ENCODE measurements around the gene RPL36AL. TPM values are rescaled to one million over a fixed set of nuclear protein-coding genes. Genes with fewer than 3 reads are reported as not detected.
"Not testable (repeated sequence)": the region's sequence is repeated elsewhere in the genome, so short reads cannot be mapped to it uniquely, and the experiment has no call there.

The RPL36AL gene
- total RNA-seq, 4 donors from 2014 or later, result 60.6 to 388 (median 166) TPM

GRCh38 chr14:49622022-49622607 is 1.7 kb upstream of the RPL36AL start:
- no peaks in the 10 kb centered on the region for H3K36me3 ChIP-seq
- H3K9me3 ChIP-seq, result no peaks in the 10 kb centered on the region
- no peaks in the 10 kb centered on the region for H3K27me3 ChIP-seq
- peak overlapping the region in 1 of 2 donors; percentile 86 for H3K27ac ChIP-seq
- H3K4me1 ChIP-seq, result peaks cover 11 to 17% of the 10 kb centered on the region in 2 donors
- no peak for DNase-seq
- H3K4me3 ChIP-seq, result peak overlapping the region; percentile 76 to 92
- no peak for TF ChIP-seq CTCF (IDR thresholded peaks at IDR 0.05)
- no peak for TF ChIP-seq POLR2A (IDR thresholded peaks at IDR 0.05)
- intact Hi-C loops (cut with DNase I; ENCODE audit: low total_unique reads), result no loop called here

GRCh38 chr14:49621114-49621881 is 872 bp upstream of the RPL36AL start:
- DNase-seq, result peak; percentile 52 to 72
- no peaks in the 10 kb centered on the region for H3K36me3 ChIP-seq
- no peaks in the 10 kb centered on the region for H3K27me3 ChIP-seq
- H3K4me1 ChIP-seq, result peaks cover 11 to 17% of the 10 kb centered on the region in 2 donors
- no peaks in the 10 kb centered on the region for H3K9me3 ChIP-seq
- H3K4me3 ChIP-seq, result peak overlapping the region; percentile 76 to 92
- intact Hi-C loops (cut with DNase I; ENCODE audit: low total_unique reads), result no loop called here
- peak overlapping the region; percentile 86 to 92 for H3K27ac ChIP-seq
- TF ChIP-seq CTCF (IDR thresholded peaks at IDR 0.05) (no peak), POLR2A (IDR thresholded peaks at IDR 0.05) (no peak)

GRCh38 chr14:49619730-49620129 is 696 bp downstream of the RPL36AL start:
- H3K27ac ChIP-seq, result peak overlapping the region; percentile 86 to 92
- intact Hi-C loops (cut with DNase I; ENCODE audit: low total_unique reads), result no loop called here
- no peak for TF ChIP-seq CTCF (IDR thresholded peaks at IDR 0.05)
- no peak for TF ChIP-seq POLR2A (IDR thresholded peaks at IDR 0.05)
- no peak for DNase-seq
- H3K9me3 ChIP-seq, result no peaks in the 10 kb centered on the region
- H3K4me3 ChIP-seq, result peak overlapping the region; percentile 76 to 92
- H3K27me3 ChIP-seq, result no peaks in the 10 kb centered on the region
- peaks cover 11 to 17% of the 10 kb centered on the region in 2 donors for H3K4me1 ChIP-seq
- no peaks in the 10 kb centered on the region for H3K36me3 ChIP-seq

- Histone ChIP-seq H3K4me1 (peaks cover 11 to 17% of the 10 kb centered on the region in 2 donors), H3K4me3 (peak overlapping the region; percentile 76 to 92)
- H3K36me3 ChIP-seq; H3K27me3 ChIP-seq; DNase-seq; H3K9me3 ChIP-seq; intact Hi-C loops (cut with DNase I; ENCODE audit: low total_unique reads); H3K27ac ChIP-seq: not testable (repeated sequence)
Observed at GRCh38 chr14:49619273-49619672, 1.2 kb downstream of the RPL36AL start.

- intact Hi-C loops (cut with DNase I; ENCODE audit: low total_unique reads), result no loop called here
- no peak overlapping the region for H3K4me3 ChIP-seq
- H3K27ac ChIP-seq, result no peak overlapping the region
- H3K27me3 ChIP-seq, result no peaks in the 10 kb centered on the region
- no peak for TF ChIP-seq POLR2A (IDR thresholded peaks at IDR 0.05)
- no peaks in the 10 kb centered on the region for H3K9me3 ChIP-seq
- no peaks in the 10 kb centered on the region for H3K36me3 ChIP-seq
- H3K4me1 ChIP-seq, result peaks cover 11 to 14% of the 10 kb centered on the region in 2 donors
- no peak for DNase-seq
Observed at GRCh38 chr14:49617852-49618519, 2.4 kb downstream of the RPL36AL start.

GRCh38 chr14:49615776-49616175 is 4.7 kb downstream of the RPL36AL start:
- no peak overlapping the region for H3K27ac ChIP-seq
- intact Hi-C loops (cut with DNase I; ENCODE audit: low total_unique reads), result no loop called here
- no peak for DNase-seq
- TF ChIP-seq CTCF (IDR thresholded peaks at IDR 0.05), result no peak
- no peak for TF ChIP-seq POLR2A (IDR thresholded peaks at IDR 0.05)
- no peaks in the 10 kb centered on the region for H3K36me3 ChIP-seq
- no peaks in the 10 kb centered on the region for H3K4me1 ChIP-seq
- H3K4me3 ChIP-seq, result no peak overlapping the region
- H3K27me3 ChIP-seq, result no peaks in the 10 kb centered on the region
- H3K9me3 ChIP-seq, result no peaks in the 10 kb centered on the region
